H1 (cell line): ENCODE measurements around the gene PRMT2. TPM values are rescaled to one million over a fixed set of nuclear protein-coding genes. Genes with fewer than 3 reads are reported as not detected.

Source experiments
- CEBPB ChIP-seq: IDR thresholded peaks from 2 replicates; pipeline ENCODE4 v1.6.1; 2012; ENCODE audit warnings: low read depth, low read length
- E2F6 ChIP-seq: IDR thresholded peaks from 2 replicates; pipeline ENCODE4 v1.6.1; 2012; ENCODE audit warnings: inconsistent platforms
- EGR1 ChIP-seq: IDR thresholded peaks from 2 replicates; pipeline ENCODE4 v1.6.1; 2011; ENCODE audit warnings: low read depth, low read length, borderline replicate concordance
- NRF1 ChIP-seq: IDR thresholded peaks from 2 replicates; pipeline ENCODE4 v1.6.1; 2011; ENCODE audit warnings: mild to moderate bottlenecking, low read depth, low read length, improper control_type of control experiment
- POU5F1 ChIP-seq: IDR thresholded peaks from 2 replicates; pipeline ENCODE4 v1.6.1; 2011; ENCODE audit warnings: low read depth, mild to moderate bottlenecking, low read length, moderate library complexity
- RAD21 ChIP-seq, 2 experiments: IDR thresholded peaks in 1 of 2; conservative IDR thresholded peaks in 1 of 2; 2 replicates each; pipeline ENCODE4 v1.6.1; 2011; ENCODE audit warnings: low read depth in 2 of 2, low read length in 2 of 2, improper control_type of control experiment in 1 of 2, inconsistent platforms in 1 of 2, mild to moderate bottlenecking in 1 of 2, moderate library complexity in 1 of 2
- TEAD4 ChIP-seq: IDR thresholded peaks from 2 replicates; pipeline ENCODE4 v1.6.1; 2012; ENCODE audit warnings: low read depth, low read length, inconsistent platforms, mixed read lengths
- YY1 ChIP-seq: IDR thresholded peaks from 2 replicates; pipeline ENCODE4 v1.6.1; 2011; ENCODE audit warnings: low read depth, mild to moderate bottlenecking, low read length
- polyA plus RNA-seq, 7 experiments: library from polyadenylated mRNA; depleted of rRNA in 3 of 7; stranded (reverse) in 5 of 7; unstranded in 2 of 7; fragments of >200 nt in 5 of 7; fragments of 200-250 nt in 2 of 7; gene quantifications; 1 replicate in 5 of 7; 2 replicates in 1 of 7; 4 replicates in 1 of 7; pipeline versions ENCODE4 v1.2.1 to v1.2.3, GENCODE V29; 2011 to 2013; ENCODE audit warnings: missing spikeins in 2 of 7, mixed read lengths in 2 of 7
- total RNA-seq: library from RNA; stranded (reverse); fragmentation: NEBNext Ultra II Directional; extraction: Animal tissue kit (Norgen Biotek cat#: 25700); gene quantifications from 2 replicates; pipeline ENCODE4 v1.2.1, GENCODE V29; 2021

The PRMT2 gene
- total and polyA plus RNA-seq, 2 of the 8 experiments (the other 6 are each of a cell fraction or from before 2014, with no cell fraction given), result 45.8 to 59.2 TPM

- no peak for TF ChIP-seq E2F6
- no peak for TF ChIP-seq NRF1
- TF ChIP-seq EGR1, result no peak
- no peak for TF ChIP-seq RAD21 (IDR thresholded peaks at IDR 0.05 in 1 of 2, conservative IDR thresholded peaks at IDR 0.05 in 1 of 2; ENCODE audit: low read depth in 2 of 2, low read length in 2 of 2)
- TF ChIP-seq TEAD4, result no peak
- no peak for TF ChIP-seq POU5F1
- no peak for TF ChIP-seq YY1
- TF ChIP-seq CEBPB, result no peak
These were observed 18.8 kb upstream of the PRMT2 start (continued) for GRCh38 chr21:46616656-46617055.
